B cell (primary cell): Measurements from ENCODE around the gene SHFL. TPM values are rescaled to one million over a fixed set of nuclear protein-coding genes. Genes with fewer than 3 reads are reported as not detected.

Experiments
- ATAC-seq: fragments of 200-7000 bp; cut with Tn5 transposase; one replicate; pipeline ENCODE4 v1.10.0; 2021; ENCODE audit warnings: low read depth, mild to moderate bottlenecking, moderate number of reproducible peaks, moderate library complexity
- CTCF ChIA-PET: fragments of 350-600 bp; sonication (Branson Sonifier 250); formaldehyde crosslinking; loops from one replicate; lab custom pipeline; 2021; ENCODE audit warnings: antibody characterized with exemption, inconsistent platforms; lab: Charles Lee
- POLR2A ChIA-PET: fragments of 350-600 bp; sonication (Branson Sonifier 250); formaldehyde crosslinking; loops from one replicate; lab custom pipeline; 2021; ENCODE audit warnings: antibody characterized with exemption; lab: Charles Lee
- DNase-seq: peaks from one replicate; pipeline ENCODE4 v3.0.0; 2013
- H2AFZ ChIP-seq: 2 replicates; pipeline ENCODE4 v1.6.1; 2012; ENCODE audit warnings: mild to moderate bottlenecking, low read depth, low read length; ENCODE audit not compliant: insufficient read depth, poor library complexity, severe bottlenecking
- H3K27ac ChIP-seq, 2 donors: 1 replicate in 1 of 2; 2 replicates in 1 of 2; pipeline ENCODE4 v1.5.1; 2012 to 2013; ENCODE audit warnings: low read length in 2 of 2, mild to moderate bottlenecking in 2 of 2, moderate library complexity in 1 of 2
- H3K27me3 ChIP-seq, 4 experiments: fragments of 200-600 bp in 1 of 4; sonication (generic) in 1 of 4; replicated peaks in 1 of 4; 1 replicate in 2 of 4; 2 replicates in 2 of 4; pipeline versions ENCODE4 v1.6.1 to v1.7.0; 2013 to 2016; ENCODE audit warnings: low read length in 3 of 4, mild to moderate bottlenecking in 2 of 4, mixed read lengths in 1 of 4, moderate library complexity in 1 of 4; ENCODE audit not compliant: insufficient read depth in 4 of 4, control insufficient read depth in 3 of 4; ENCODE audit errors: control extremely low read depth in 1 of 4
- H3K36me3 ChIP-seq, 2 experiments: replicated peaks in 1 of 2; 1 replicate in 1 of 2; 2 replicates in 1 of 2; pipeline versions ENCODE4 v1.6.1 to v1.7.1; 2013; ENCODE audit warnings: low read length in 1 of 2; ENCODE audit not compliant: insufficient read depth in 2 of 2, control insufficient read depth in 1 of 2; ENCODE audit errors: control extremely low read depth in 1 of 2, extremely low read depth in 1 of 2
- H3K4me1 ChIP-seq, 2 donors: fragments of 200-600 bp in 1 of 2; sonication (generic) in 1 of 2; 1 replicate in 1 of 2; 2 replicates in 1 of 2; pipeline versions ENCODE4 v1.5.1 to v1.6.1; 2013 to 2017; ENCODE audit warnings: low read length in 2 of 2; ENCODE audit not compliant: control insufficient read depth in 2 of 2, insufficient read depth in 2 of 2
- H3K4me2 ChIP-seq: replicated peaks from 2 replicates; pipeline ENCODE3; 2012; ENCODE audit warnings: mild to moderate bottlenecking, low read depth, low read length; ENCODE audit not compliant: poor library complexity, severe bottlenecking
- H3K4me3 ChIP-seq, 5 experiments: fragments of 200-600 bp in 1 of 5; sonication (generic) in 1 of 5; 1 replicate in 3 of 5; 2 replicates in 2 of 5; pipeline versions ENCODE4 v1.5.1 to v1.7.0; 2011 to 2016; ENCODE audit warnings: low read length in 4 of 5, mild to moderate bottlenecking in 4 of 5, low read depth in 2 of 5, control low read depth in 1 of 5, moderate library complexity in 1 of 5; ENCODE audit not compliant: insufficient read depth in 1 of 5; ENCODE audit errors: control extremely low read depth in 1 of 5, extremely low read depth in 1 of 5
- H3K79me2 ChIP-seq: fragments of 200-600 bp; sonication (generic); one replicate; pipeline ENCODE4 v1.6.0; 2016; ENCODE audit warnings: low read length; ENCODE audit not compliant: control insufficient read depth, insufficient read depth
- H3K9ac ChIP-seq: fragments of 200-600 bp; sonication (generic); 2 replicates; pipeline ENCODE4 v1.6.1; 2017; ENCODE audit warnings: mild to moderate bottlenecking, low read length, moderate library complexity
- H3K9me3 ChIP-seq, 3 donors: one replicate each; pipeline versions ENCODE4 v1.6.1 to v1.7.1; 2013; ENCODE audit warnings: low read length in 2 of 3; ENCODE audit not compliant: control insufficient read depth in 2 of 3, insufficient read depth in 1 of 3; ENCODE audit errors: control extremely low read depth in 1 of 3
- H4K20me1 ChIP-seq: 2 replicates; pipeline ENCODE4 v1.6.0; 2012; ENCODE audit warnings: mild to moderate bottlenecking, low read length; ENCODE audit not compliant: insufficient read depth, control insufficient read depth, poor library complexity, severe bottlenecking
- H3K27ac Mint-ChIP-seq: one replicate; pipeline ENCODE4 v1.8.0; 2021; ENCODE audit warnings: mixed read lengths
- H3K27me3 Mint-ChIP-seq: one replicate; pipeline ENCODE4 v1.8.0; 2021; ENCODE audit warnings: mixed read lengths
- H3K4me1 Mint-ChIP-seq: one replicate; pipeline ENCODE4 v1.8.0; 2021; ENCODE audit warnings: mixed read lengths
- H3K4me3 Mint-ChIP-seq: one replicate; pipeline ENCODE4 v1.8.0; 2021; ENCODE audit warnings: mixed read lengths
- H3K9me3 Mint-ChIP-seq: one replicate; pipeline ENCODE4 v1.8.0; 2022; ENCODE audit warnings: mixed read lengths; ENCODE audit not compliant: insufficient read depth
- CTCF ChIP-seq: fragments of 200-600 bp; IDR thresholded peaks from one replicate; pipeline ENCODE4 v1.8.0; 2022; ENCODE audit warnings: antibody characterized with exemption, mild to moderate bottlenecking
- EZH2 ChIP-seq: IDR thresholded peaks from 2 replicates; pipeline ENCODE4 v1.6.1; 2012; ENCODE audit warnings: borderline replicate concordance, low read depth, mild to moderate bottlenecking, moderate library complexity, low read length; ENCODE audit not compliant: insufficient read depth, poor library complexity, severe bottlenecking
- WGBS: methylation state at CpG from one replicate; pipeline ENCODE4 v1.1.5; 2013; ENCODE audit warnings: missing lambda C conversion rate; ENCODE audit not compliant: insufficient coverage; 5-methylcytosine and 5-hydroxymethylcytosine counted together
- intact Hi-C: fragments of 100-400 bp; cut with micrococcal nuclease; formaldehyde crosslinking; loops from one replicate; pipeline ENCODE4 v1.10.0; 2022
- polyA plus RNA-seq: library from polyadenylated mRNA; depleted of rRNA; stranded (reverse); fragments of >200 nt; gene quantifications from 2 replicates; pipeline ENCODE4 v1.2.3, GENCODE V29; 2012
- total RNA-seq, 2 donors: library from RNA; stranded (reverse); fragments of 120-200 nt in 1 of 2; gene quantifications; 1 replicate in 1 of 2; 2 replicates in 1 of 2; pipeline versions ENCODE4 v1.2.3 to v1.2.4, GENCODE V29; 2013 to 2022

SHFL gene
- total and polyA plus RNA-seq, 2 donors (not counting 1 experiment from before 2014, with no cell fraction given): 109 to 205 TPM

- Histone ChIP-seq H3K36me3 (peaks cover 0 to 70% of the 10 kb centered on the region in 2 experiments), H3K9me3 (peaks cover 0 to 6% (median 0%) of the 10 kb centered on the region in 3 donors), H3K79me2 (no peaks in the 10 kb centered on the region), H3K27me3 (no peaks in the 10 kb centered on the region), H3K4me1 (no peaks in the 10 kb centered on the region), H2AFZ (no peak overlapping the region), H3K4me2 (no peak overlapping the region), H3K27ac (no peak overlapping the region), H4K20me1 (no peaks in the 10 kb centered on the region), H3K9ac (no peak overlapping the region), H3K4me3 (no peak overlapping the region)
- DNase-seq (no peak), ATAC-seq (no peak)
- no peaks in the 10 kb centered on the region for H3K27me3 Mint-ChIP-seq
- intact Hi-C loops: no loop called here
- H3K4me1 Mint-ChIP-seq: no peaks in the 10 kb centered on the region
- no peak overlapping the region for H3K27ac Mint-ChIP-seq
- no peak overlapping the region for H3K4me3 Mint-ChIP-seq
- POLR2A ChIA-PET: no interaction called here
- CTCF ChIA-PET: interaction anchor here (0.5 kb wide), 1 partner anchor 75 kb away, joined by 3 read pairs; no protein-coding TSS in a partner anchor
- no peak for TF ChIP-seq CTCF
- no peak for TF ChIP-seq EZH2
- WGBS: 99% methylated on average over 38 of the region's 39 CpGs
- no peaks in the 10 kb centered on the region for H3K9me3 Mint-ChIP-seq
These were observed 49.6 kb downstream of the SHFL start for GRCh38 chr19:10135551-10136334.

GRCh38 chr19:10136936-10137335 lies 50.8 kb downstream of the SHFL start:
- Histone ChIP-seq H3K4me3 (no peak overlapping the region), H3K4me1 (no peaks in the 10 kb centered on the region), H4K20me1 (no peaks in the 10 kb centered on the region), H3K27me3 (no peaks in the 10 kb centered on the region), H3K79me2 (no peaks in the 10 kb centered on the region), H3K9ac (no peak overlapping the region), H3K27ac (no peak overlapping the region), H3K4me2 (no peak overlapping the region), H3K36me3 (peaks cover 0 to 79% of the 10 kb centered on the region in 2 experiments), H3K9me3 (peaks cover 0 to 6% (median 0%) of the 10 kb centered on the region in 3 donors), H2AFZ (no peak overlapping the region)
- no peak for DNase-seq
- Mint-ChIP-seq H3K27me3 (no peaks in the 10 kb centered on the region), H3K27ac (no peak overlapping the region), H3K4me1 (no peaks in the 10 kb centered on the region), H3K4me3 (no peak overlapping the region), H3K9me3 (no peaks in the 10 kb centered on the region)
- intact Hi-C loops: no loop called here
- ATAC-seq: no peak
- 98% methylated on average over 14 of the region's 14 CpGs for WGBS
- TF ChIP-seq EZH2: no peak
- no peak for TF ChIP-seq CTCF
- POLR2A ChIA-PET: interaction anchor here (0.5 kb wide), 2 partner anchors 62 to 102 kb away, joined by 3 read pairs; no protein-coding TSS in a partner anchor
- CTCF ChIA-PET: no interaction called here
